Lower lobe of right lung (tissue), 2 donors: ENCODE results near the gene SNN. TPM values are rescaled to one million over a fixed set of nuclear protein-coding genes. Genes with fewer than 3 reads are reported as not detected.

Experiments used
- ATAC-seq, 2 donors: fragments of 200-7000 bp; cut with Tn5 transposase; one replicate each; pipeline ENCODE4 v1.9.1; 2020 to 2022; ENCODE audit warnings: mild to moderate bottlenecking in 2 of 2, moderate library complexity in 2 of 2
- DNase-seq: peaks from one replicate; pipeline ENCODE4 v3.0.0-alpha.2; 2020
- H3K27ac ChIP-seq: fragments of 200-600 bp; one replicate; pipeline ENCODE4 v1.8.0; 2022
- H3K27me3 ChIP-seq: fragments of 200-600 bp; one replicate; pipeline ENCODE4 v1.8.0; 2022; ENCODE audit warnings: low read depth
- H3K36me3 ChIP-seq: fragments of 200-600 bp; one replicate; pipeline ENCODE4 v1.8.0; 2022; ENCODE audit warnings: mild to moderate bottlenecking
- H3K4me1 ChIP-seq: fragments of 200-600 bp; one replicate; pipeline ENCODE4 v1.8.0; 2022
- H3K4me3 ChIP-seq: fragments of 200-600 bp; one replicate; pipeline ENCODE4 v1.8.0; 2022; ENCODE audit warnings: mild to moderate bottlenecking
- H3K9me3 ChIP-seq: fragments of 200-600 bp; one replicate; pipeline ENCODE4 v1.8.0; 2022
- CTCF ChIP-seq: fragments of 200-600 bp; IDR thresholded peaks from one replicate; pipeline ENCODE4 v1.8.0; 2022; ENCODE audit warnings: antibody characterized with exemption, mild to moderate bottlenecking
- intact Hi-C: fragments of 100-400 bp; cut with DNase I; formaldehyde crosslinking; loops from one replicate; pipeline ENCODE4 v1.11.0; 2022
- total RNA-seq: library from RNA; stranded (reverse); fragmentation: NEBNext Ultra II Directional; extraction: Animal tissue kit (Norgen Biotek cat#: 25700); gene quantifications from one replicate; pipeline ENCODE4 v1.2.1, GENCODE V29; 2021
- donor health status: DM: no; HTN: yes; CAD: no; lungs with severe emphysema.

The SNN gene
- total RNA-seq, 1 donor from 2014 or later = 25.5 TPM

GRCh38 chr16:11719762-11720161 is 51.5 kb downstream of the SNN start:
- DNase-seq (no peak), ATAC-seq (no peak)
- H3K27me3 ChIP-seq = no peaks in the 10 kb centered on the region
- no peak overlapping the region for H3K4me3 ChIP-seq
- peaks cover 40% of the 10 kb centered on the region for H3K4me1 ChIP-seq
- intact Hi-C loops = loop anchor here (10.0 kb wide), 1 partner anchor 315 kb away; no protein-coding TSS in a partner anchor
- H3K36me3 ChIP-seq = peaks cover 91% of the 10 kb centered on the region
- H3K27ac ChIP-seq = peak overlapping the region; percentile 32
- H3K9me3 ChIP-seq = no peaks in the 10 kb centered on the region
- no peak for TF ChIP-seq CTCF

GRCh38 chr16:11721781-11722467 is 53.7 kb downstream of the SNN start:
- ATAC-seq = peak; percentile 64 to 68

GRCh38 chr16:11722468-11722808 is 54.2 kb downstream of the SNN start:
- no peak for ATAC-seq
- no peak for TF ChIP-seq CTCF
- H3K27ac ChIP-seq = peak overlapping the region; percentile 60
- no peaks in the 10 kb centered on the region for H3K27me3 ChIP-seq
- intact Hi-C loops = no loop called here
- peaks cover 91% of the 10 kb centered on the region for H3K36me3 ChIP-seq
- no peak for DNase-seq
- H3K4me3 ChIP-seq = no peak overlapping the region
- peaks cover 36% of the 10 kb centered on the region for H3K4me1 ChIP-seq
- no peaks in the 10 kb centered on the region for H3K9me3 ChIP-seq

More at GRCh38 chr16:11721781-11722467, 53.7 kb downstream of the SNN start:
- DNase-seq = no peak
- peak overlapping the region; percentile 60 for H3K27ac ChIP-seq
- H3K4me1 ChIP-seq = peaks cover 36% of the 10 kb centered on the region
- intact Hi-C loops = no loop called here
- H3K4me3 ChIP-seq = no peak overlapping the region
- TF ChIP-seq CTCF = no peak
- no peaks in the 10 kb centered on the region for H3K27me3 ChIP-seq
- no peaks in the 10 kb centered on the region for H3K9me3 ChIP-seq
- H3K36me3 ChIP-seq = peaks cover 93% of the 10 kb centered on the region

GRCh38 chr16:11725457-11725856 is 57.2 kb downstream of the SNN start:
- peaks cover 58% of the 10 kb centered on the region for H3K4me1 ChIP-seq
- peaks cover 91% of the 10 kb centered on the region for H3K36me3 ChIP-seq
- no peak for TF ChIP-seq CTCF

GRCh38 chr16:11726008-11726407 is 57.8 kb downstream of the SNN start:
- peak; percentile 66 for DNase-seq
- Histone ChIP-seq H3K36me3 (peaks cover 91% of the 10 kb centered on the region), H3K4me3 (no peak overlapping the region), H3K9me3 (no peaks in the 10 kb centered on the region), H3K27ac (peak overlapping the region; percentile 66), H3K27me3 (no peaks in the 10 kb centered on the region), H3K4me1 (peaks cover 63% of the 10 kb centered on the region)
- intact Hi-C loops = no loop called here
- no peak for TF ChIP-seq CTCF
- peak; percentile 76 to 81 for ATAC-seq

More at GRCh38 chr16:11725457-11725856, 57.2 kb downstream of the SNN start:
- no peak for DNase-seq
- ATAC-seq = peak; percentile 84 to 88
- intact Hi-C loops = no loop called here
- Histone ChIP-seq H3K27ac (peak overlapping the region; percentile 66), H3K9me3 (no peaks in the 10 kb centered on the region), H3K4me3 (no peak overlapping the region), H3K27me3 (no peaks in the 10 kb centered on the region)
